ENCODE data around the gene SHISA5.
"Not testable (repeated sequence)": the region's sequence is repeated elsewhere in the genome, so short reads cannot be mapped to it uniquely, and the experiment has no call there.

SHISA5 gene

DNA sequence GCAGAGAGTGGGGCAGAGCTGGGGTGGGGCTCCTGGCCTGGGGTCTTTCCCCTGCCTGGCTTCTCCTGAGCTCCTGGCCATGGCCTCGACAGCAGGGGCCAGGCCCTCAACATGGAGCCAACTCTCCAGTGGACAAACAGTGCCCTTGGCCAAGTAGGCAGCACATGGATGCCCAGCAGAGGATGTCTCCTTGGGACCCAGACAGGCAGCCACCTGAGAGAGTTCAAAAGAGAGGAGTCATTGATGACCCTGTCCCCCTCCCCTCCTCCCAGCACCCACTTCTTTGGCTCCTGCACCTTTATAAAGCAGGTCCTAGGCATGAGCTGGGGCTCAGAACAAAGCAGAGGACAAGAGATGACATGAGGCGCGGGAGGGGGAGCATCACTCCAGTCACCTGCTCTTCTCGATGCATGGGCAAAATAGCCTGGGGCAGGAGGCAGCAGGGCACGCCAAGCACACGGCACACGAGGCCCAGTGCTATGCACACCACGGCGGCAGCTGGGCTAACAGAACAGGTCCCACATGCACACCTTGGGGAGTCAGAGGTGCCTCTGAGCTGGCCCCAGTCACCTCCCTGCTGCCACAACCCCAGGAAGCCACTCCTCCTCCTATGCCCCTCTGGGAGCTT is 27.4 kb downstream of the SHISA5 start:
- no peak for DNase-seq (ENCODE audit: low spot score)

DNA sequence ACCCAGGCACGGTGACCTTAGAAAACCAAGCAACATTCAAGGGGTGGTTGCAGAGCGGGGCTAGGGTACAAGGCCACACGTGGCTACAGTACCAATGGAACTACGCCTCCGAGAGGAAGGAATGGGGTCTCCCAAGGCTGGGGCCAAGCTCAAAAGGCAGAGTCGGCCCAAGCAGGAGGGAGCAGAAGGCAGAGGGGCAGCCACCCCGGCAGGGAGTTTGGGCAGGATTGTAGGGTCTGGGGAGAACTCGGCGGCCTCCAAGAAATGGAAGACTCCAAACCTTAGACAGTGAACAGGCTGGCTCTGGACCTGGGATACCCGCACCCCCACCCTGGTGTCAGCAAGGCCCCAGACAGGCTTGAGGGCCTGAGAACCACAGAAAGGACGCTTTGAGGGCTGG is 28.8 kb downstream of the SHISA5 start:
- DNase-seq (ENCODE audit: low spot score), result no peak

DNA sequence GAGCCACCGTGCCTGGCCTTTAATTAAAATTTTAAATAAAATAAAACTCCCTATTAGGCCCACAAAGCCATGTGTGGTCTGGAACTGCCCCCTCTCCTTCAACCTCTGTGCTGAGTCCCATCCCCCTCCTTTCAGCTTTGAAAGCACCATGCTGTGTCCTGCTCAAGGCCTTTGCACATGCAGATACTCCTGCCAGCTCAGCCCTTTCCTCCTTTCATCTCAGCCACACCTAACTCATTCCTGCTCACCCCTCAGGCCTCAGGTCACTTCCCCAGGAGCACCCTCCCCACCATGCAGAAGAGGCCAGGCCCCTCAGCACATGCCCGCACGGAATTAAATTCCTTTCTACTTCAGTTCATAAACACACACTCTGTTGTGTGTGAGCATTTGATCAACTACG is 29.4 kb downstream of the SHISA5 start:
- DNase-seq (ENCODE audit: low spot score), result no peak

- DNase-seq (ENCODE audit: low spot score), result not testable (repeated sequence)
Observed at GRCh38 chr3:48474031-48474430, 29.9 kb downstream of the SHISA5 start.

- no peak for DNase-seq (ENCODE audit: low spot score)
Observed at GRCh38 chr3:48473617-48473952, 30.4 kb downstream of the SHISA5 start.

- peak; percentile 86 for DNase-seq (ENCODE audit: low spot score)
Observed at GRCh38 chr3:48472923-48473616, 30.9 kb downstream of the SHISA5 start.

- DNase-seq (ENCODE audit: low spot score), result no peak
Observed at GRCh38 chr3:48472673-48472922, 31.4 kb downstream of the SHISA5 start.

DNA sequence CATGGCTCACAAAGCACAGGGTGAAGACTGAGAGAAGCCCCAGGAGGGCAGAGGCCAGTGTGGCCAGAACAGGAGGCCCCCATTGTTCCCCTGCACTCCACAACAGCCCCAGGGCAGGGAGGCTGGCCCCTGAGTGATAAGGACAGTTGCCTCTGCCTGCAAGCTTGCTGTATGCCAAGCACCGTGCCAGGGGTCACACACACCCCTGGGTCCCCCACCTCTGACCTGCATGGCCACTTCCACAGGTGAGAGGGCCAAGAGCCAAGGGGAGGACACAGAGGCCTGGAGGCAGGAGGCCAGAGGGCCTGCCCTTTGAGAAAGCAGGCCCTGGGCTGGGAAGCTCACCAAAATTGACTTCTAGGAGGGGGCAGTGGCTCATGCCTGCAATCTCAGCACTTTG is 33.7 kb downstream of the SHISA5 start:
- DNase-seq (ENCODE audit: low spot score), result no peak

GRCh38 chr3:48469046-48469915 is 34.7 kb downstream of the SHISA5 start:
- no peak for DNase-seq (ENCODE audit: low spot score)

- no peak for DNase-seq (ENCODE audit: low spot score)
Observed at GRCh38 chr3:48468329-48468731, 35.6 kb downstream of the SHISA5 start.

- no peak for DNase-seq (ENCODE audit: low spot score)
Observed at GRCh38 chr3:48467473-48468267, 36.3 kb downstream of the SHISA5 start.

GRCh38 chr3:48467110-48467454 is 36.9 kb downstream of the SHISA5 start:
- DNase-seq (ENCODE audit: low spot score), result no peak

GRCh38 chr3:48466386-48467109 is 37.4 kb downstream of the SHISA5 start:
- DNase-seq (ENCODE audit: low spot score), result peak; percentile 43

GRCh38 chr3:48465531-48466378 is 38.2 kb downstream of the SHISA5 start:
- peak; percentile 100 for DNase-seq (ENCODE audit: low spot score)

- no peak for DNase-seq (ENCODE audit: low spot score)
Observed at GRCh38 chr3:48465237-48465530, 38.8 kb downstream of the SHISA5 start.

DNA sequence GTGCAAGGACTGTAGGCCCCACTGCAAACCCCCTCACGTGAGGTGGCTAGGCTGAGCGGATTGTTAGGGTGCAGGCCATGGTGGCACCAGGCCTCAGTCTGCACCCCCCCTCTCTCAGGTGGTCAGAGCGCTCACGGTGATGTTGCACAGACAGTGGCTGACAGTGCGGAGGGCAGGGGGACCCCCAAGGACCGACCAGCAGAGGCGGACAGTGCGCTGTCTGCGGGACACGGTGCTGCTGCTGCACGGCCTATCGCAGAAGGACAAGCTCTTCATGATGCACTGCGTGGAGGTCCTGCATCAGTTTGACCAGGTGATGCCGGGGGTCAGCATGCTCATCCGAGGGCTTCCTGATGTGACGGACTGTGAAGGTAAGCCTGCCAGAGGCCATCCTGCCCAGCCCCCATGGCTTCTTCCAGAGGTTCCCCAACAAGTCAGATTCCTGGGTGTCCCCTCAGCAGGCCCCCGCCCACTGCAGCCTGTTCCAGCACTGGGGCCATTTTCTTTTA is 39.2 kb downstream of the SHISA5 start:
- no peak for DNase-seq (ENCODE audit: low spot score)

- no peak for DNase-seq (ENCODE audit: low spot score)
Observed at GRCh38 chr3:48463703-48464102, 40.3 kb downstream of the SHISA5 start.

DNA sequence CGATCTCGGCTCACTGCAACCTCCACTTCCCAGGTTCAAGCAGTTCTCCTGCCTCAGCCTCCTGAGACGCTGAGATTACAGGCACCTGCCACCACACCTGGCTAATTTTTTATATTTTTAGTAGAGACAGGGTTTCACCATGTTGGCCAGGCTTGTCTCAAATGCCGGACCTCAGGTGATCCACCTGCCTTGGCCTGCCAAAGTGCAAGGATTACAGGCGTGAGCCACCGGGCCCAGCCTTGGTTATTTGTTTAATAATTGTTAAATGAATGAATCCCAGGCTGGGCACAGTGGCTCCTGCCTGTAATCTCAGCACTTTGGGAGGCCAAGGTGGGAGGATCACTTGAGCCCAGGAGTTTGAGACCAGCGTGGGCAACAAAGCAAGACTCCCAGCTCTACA is 42.2 kb downstream of the SHISA5 start:
- not testable (repeated sequence) for DNase-seq (ENCODE audit: low spot score)

DNA sequence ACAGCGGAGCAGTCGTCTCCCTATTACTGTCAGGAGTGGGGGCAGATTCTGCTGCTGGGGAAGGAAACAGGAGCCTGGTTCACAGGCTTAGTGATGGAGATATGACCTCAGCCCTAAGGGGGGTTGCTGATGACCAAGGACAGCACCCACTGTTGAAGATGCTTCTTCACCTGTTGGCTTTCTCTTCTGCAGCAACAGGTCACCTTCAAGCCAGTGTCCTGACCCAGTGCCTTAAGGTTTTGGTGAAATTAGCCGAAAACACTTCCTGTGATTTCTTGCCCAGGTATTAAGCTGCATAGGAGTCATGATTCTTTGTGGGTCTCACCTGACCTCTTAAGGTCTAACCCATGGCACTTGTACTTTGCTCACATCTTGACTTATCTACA is 43.5 kb downstream of the SHISA5 start:
- no peak for DNase-seq (ENCODE audit: low spot score)

DNA sequence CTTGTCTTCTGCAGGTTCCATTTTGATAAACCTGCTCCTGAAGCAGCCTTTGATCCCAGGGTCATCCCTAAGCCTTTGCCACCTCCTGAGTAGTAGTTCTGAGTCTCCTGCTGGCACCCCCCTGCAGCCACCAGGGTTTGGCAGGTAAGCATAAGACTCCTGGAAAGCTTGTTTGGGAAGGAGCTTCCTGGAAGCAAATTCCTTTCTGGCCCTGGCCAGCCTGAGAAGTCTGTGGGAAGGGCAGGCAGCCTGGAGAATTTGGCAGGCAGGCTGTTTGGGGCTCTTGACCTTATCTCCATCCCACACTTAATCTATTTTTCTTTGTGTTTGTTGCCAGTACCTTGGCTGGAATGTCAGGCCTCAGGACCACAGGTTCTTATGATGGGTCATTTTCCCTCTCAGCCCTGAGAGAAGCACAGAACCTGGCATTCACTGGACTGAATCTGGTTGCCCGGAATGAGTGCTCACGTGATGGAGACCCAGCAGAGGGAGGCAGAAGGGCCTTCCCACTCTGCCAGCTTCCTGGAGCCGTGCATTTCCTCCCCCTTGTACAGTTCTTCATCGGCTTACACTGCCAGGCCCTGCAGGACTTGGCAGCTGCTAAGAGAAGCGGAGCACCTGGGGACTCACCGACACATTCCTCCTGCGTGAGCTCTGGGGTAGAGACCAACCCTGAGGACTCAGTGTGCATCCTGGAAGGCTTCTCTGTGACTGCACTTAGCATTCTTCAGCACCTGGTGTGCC is 44.0 kb downstream of the SHISA5 start:
- no peak for DNase-seq (ENCODE audit: low spot score)
